NT2/D1 (cell line): ENCODE results near the gene GPD1L.

ENCODE experiments used
- SUZ12 ChIP-seq: IDR thresholded peaks from 2 replicates; pipeline ENCODE4 v1.6.1; 2011; ENCODE audit not compliant: insufficient read length, insufficient read depth; ENCODE audit errors: extremely low read depth
- YY1 ChIP-seq: IDR thresholded peaks from 2 replicates; pipeline ENCODE4 v1.6.1; 2011; ENCODE audit not compliant: insufficient read length, insufficient read depth
- ZNF274 ChIP-seq: IDR thresholded peaks from 2 replicates; pipeline ENCODE4 v1.6.1; 2011; ENCODE audit warnings: mild to moderate bottlenecking, low read depth, low read length

DNA sequence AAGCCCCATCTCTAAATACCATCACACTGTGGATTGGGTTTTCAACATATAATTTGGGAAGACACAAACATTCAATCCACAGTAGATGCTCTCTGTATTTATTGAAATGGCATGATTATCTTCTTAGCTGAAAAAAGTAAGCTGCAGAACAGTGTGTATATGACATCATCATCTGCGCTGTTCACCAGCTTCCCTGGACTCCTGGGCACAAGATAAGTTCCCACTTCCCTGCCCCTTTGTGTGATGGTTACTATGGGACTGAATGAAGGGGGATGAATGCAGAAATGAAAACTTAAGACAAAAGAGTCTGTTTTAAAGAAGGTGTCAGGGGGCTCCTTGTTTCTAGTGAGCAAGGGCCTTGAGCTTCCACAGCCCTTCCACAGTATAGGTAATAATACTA is 20.0 kb upstream of the GPD1L start:
- TF ChIP-seq ZNF274 (no peak), SUZ12 (no peak), YY1 (no peak)
